HG03280 (cell line): ENCODE results near the gene LDHAL6A.

Source experiments
- ATAC-seq: cut with Tn5 transposase; IDR thresholded peaks from one replicate; pipeline ENCODE4 v1.9.1; 2021; ENCODE audit warnings: mild to moderate bottlenecking, moderate library complexity; ENCODE audit not compliant: unreplicated experiment

Gene LDHAL6A

DNA sequence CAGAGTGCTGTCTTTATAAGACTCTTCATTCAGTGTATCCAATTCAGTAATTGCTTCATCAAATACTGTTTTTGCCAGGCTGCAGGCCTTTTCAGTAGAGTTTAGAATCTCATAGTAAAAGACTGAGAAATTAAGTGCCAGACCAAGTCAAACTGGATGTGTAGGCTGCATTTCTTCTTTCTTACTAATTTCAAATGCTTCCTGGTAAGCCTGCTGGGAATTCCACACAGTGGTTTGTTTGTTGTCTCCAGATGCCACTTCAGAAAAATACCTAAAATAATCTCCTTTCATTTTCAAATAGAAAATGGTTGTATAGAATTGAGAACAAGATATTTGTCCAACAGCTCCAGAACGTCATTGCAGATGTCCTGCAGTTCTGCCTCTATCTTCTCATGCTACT is 34.7 kb downstream of the LDHAL6A start:
- no peak for ATAC-seq

DNA sequence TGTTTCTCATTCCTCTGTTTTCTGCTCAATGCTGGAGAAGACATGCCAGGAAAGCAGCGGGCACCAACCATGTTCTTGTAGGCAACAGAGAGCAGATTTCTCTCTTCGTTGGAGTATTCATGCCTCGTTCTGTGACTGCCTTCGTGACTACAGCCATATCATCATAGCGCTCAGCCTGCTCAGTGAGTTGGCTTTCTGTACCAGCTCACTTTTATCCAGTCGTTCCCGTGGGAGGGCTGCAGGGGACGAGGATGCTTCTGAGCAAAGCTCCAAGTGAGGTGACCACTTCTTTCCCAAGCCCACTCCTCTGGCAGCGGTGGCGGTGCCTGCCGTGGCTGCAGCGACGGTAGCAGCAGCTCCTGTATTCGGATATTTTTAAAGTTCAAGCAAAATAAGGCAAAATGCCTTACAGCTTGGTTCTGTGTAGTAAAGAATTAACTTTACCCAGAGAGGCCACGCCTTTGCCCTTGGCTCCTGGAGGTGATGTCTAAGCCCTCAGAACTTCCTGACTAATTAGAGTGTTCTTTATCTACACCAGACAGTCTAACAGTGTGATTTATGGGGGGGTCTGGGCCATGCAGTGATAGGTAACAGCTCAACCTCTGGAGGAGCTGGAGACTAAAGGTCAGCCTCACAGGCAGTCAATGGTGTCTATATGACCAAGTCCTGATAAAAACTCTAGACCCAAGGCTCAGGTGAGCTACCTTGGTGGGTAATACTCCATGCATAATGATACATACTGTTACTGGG is 35.3 kb downstream of the LDHAL6A start:
- no peak for ATAC-seq

DNA sequence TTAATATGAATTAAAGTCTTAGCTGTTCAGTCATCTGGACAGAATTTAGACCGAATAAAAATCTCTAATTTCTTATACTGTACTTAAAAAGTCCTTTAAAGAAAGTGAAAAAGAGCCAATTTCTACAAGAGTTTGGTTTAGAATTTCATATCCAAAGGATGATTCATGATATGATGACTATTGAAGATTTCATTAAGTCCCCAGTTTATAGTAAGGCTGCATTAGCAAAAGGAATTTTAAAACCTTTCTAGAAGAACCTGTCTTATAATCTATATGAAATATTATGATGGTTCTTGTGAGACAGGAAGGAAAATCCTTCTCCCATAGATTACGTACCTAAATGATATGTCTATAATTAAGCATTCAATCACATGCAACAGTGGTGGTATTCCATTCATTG is 36.3 kb downstream of the LDHAL6A start:
- ATAC-seq = no peak

DNA sequence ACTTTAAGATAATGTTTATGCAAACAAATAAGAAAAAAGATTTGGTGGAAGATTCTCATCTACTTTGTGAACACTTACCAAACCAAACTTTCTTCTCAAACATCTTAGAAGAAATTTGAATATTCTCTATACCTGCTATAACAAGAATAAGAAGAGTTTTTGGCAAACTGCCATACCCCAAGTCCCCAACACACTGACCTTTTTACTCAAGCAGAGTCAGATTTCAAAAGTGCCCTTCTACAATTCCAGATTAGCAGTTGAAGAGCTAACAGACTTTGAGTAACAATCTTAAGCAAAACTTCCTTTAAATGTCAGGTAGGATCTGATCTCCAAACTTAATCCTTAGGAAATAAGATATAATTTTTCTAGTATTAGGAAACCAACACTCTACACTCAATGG is 37.2 kb downstream of the LDHAL6A start:
- no peak for ATAC-seq

DNA sequence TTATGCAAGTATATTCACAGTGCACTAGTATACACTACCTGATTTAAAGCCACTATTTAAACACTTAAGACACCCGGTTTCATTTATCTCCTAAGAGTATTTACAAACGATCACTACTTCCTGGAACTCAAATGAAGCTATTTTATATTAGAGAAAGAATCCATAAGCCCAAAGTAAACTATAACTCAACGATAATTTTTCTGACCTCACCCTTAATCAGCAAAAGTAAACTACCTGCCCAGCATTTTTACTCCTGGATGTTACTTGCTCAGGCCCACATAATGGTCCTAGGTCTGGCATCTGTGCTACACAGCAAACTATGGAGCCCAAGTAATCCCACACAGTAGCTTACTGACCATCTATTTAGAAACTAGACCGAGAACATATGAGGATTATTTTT is 37.7 kb downstream of the LDHAL6A start:
- no peak for ATAC-seq

DNA sequence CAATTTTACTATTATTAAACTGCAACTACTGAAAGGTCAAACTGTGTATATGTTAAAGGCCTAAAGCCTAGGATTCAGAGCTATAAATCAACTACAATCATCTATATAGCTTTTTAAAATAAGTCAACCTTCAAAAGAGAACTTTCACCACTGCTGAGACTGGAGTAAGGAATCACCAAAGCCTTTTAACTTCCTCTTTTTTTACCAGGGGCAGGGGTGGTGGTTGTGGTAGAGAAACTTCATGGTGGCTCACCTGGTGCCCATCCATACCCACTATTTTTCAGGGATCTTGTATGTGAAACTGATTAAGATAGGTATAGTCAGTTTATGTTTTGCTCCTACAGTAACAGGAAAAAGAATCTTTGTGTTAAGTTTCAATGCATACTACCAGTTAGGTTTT is 39.6 kb downstream of the LDHAL6A start:
- no peak for ATAC-seq

DNA sequence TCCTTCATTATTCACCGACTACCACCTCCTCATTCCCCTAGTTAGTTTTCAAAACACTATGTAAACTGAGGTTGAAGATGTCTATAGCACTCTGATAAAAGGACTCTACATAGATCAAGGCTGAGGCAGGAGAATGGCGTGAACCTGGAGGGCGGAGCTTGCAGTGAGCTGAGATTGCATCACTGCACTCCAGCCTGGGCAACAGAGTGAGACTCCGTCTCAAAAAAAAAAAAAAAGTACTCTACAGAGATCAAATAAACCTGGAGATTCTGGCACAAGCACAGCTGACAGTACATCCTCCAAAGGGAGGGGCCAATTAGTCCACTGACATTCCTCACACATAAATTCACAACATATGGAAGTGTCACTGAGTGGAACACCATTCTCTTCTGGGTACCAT is 40.0 kb downstream of the LDHAL6A start:
- no peak for ATAC-seq

DNA sequence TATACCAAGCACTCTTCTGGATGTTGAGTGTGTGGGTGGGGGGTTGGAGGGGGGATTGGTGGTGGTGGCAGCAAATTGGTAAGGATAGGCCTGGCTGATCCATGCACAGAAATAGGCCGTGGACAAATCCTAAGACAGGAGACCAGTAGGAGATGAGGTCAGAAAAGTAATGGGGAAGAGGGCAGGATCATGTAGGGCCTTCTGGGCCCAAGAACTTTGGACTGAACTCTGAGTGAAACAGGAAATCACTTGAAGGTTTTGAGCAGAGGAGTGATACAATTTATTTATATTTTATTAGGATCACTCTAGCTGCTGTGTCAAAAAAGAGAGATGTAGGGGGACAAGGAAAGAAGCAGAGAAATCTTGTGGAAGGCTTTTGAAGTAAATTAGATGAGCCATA is 42.4 kb downstream of the LDHAL6A start:
- no peak for ATAC-seq

DNA sequence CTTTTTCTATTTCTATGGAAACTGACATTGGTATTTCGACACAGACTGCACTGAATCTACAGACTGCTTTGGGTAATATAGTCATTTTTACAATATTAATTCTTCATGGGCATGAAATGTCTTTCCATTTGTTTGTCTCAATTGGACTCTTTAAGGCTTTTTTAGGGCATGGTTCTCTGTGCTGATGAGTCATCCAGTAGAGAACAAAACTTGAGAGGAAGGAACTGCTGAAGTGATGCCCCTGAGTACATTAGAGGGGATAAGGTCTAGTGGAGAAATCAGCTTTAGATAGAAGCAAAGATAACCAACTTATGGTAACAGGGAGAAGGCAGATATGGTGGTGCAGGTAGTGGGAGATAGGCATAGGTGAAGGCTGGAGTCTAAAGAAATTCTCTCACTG is 46.0 kb downstream of the LDHAL6A start:
- ATAC-seq = no peak

DNA sequence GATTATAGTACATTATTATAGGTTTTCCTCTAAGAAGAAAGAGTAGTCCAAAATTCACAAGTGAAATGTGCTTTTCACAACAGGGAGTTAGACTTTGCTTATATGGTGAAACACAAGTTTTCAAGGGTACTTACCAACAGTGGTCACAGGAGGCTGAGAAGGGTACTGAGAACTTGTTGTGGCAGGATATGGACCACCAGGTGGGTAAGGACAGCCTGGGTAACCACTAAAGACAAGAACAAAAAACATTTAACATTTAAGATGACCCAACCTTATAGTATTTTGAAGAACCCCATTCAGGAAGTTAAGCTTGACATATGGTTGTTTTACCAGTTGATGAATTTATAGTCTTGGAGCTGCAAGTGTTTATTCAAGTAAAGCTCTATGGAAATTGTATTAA is 46.7 kb downstream of the LDHAL6A start:
- no peak for ATAC-seq

DNA sequence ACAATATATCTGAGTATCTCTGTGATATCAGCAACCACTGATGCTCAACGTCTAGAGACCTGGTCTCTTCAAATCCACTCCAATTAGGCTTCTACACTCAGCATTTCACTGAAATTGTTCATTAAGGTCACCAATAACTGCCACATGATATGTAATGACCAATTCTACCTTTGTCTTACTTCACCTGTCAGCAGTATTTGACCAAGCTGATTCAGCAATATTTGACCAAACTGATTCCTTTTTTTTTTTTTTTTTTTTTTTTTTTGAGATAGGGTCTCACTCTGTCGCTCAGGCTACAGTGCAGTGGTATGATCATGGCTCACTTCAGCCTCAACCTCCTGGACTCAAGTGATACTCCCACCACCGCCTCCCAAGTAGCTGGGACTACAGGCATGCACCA is 65.5 kb downstream of the LDHAL6A start:
- no peak for ATAC-seq

DNA sequence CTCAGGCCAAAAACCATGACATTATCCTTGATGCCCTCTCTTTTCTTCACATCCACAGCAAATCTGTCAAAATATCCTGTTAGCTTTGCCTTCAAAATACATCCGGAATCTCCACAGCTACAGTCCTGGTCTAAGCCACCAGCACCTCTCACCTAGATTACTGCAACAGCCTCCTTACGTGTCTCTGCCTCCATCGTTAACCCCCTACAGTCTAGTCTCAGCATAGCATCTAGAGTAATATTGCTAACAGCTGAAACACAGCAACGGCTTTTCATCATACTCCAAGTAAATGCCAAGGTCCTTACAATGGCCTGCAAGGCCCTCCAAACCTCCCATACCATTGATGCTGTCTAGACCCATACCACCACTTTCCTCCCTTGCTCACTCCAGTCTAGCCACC is 66.7 kb downstream of the LDHAL6A start:
- ATAC-seq = no peak

DNA sequence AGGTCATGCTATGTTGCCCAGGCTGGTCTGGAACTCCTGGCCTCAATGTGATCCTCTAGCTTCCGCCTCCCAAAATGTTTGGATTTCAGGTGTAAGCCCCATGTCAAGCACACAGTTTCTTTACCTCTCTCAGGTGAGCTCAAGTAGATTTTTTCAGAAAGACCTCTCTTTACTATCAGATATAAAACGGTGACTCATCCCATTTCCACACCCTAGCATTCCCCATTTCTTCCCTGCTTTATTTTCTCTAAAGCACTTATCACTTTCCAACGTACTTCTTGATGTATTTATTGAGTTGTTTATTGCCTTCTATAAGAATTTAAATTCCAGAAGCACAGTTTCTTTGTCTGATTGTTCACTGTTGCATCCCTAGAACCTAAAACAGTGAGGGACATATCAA is 67.4 kb downstream of the LDHAL6A start:
- ATAC-seq = no peak

DNA sequence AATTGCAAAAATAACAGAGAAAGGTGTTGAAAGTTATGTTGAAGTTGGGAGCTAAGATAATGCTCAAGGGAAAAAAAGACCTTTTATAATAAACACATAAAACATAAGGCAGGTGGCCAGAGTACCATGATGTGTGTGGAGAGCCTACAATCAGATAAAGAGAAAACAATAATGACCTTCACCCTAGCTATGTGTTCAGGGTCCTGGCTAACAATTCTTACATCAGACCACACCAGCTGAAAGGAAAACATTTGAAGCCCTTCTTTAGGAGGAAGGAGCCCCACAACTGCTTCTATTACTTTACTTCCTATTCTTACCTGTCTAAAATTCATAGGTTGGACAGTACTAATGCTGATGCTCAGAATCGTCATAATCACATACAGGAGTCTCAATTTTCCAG is 68.6 kb downstream of the LDHAL6A start:
- no peak for ATAC-seq

DNA sequence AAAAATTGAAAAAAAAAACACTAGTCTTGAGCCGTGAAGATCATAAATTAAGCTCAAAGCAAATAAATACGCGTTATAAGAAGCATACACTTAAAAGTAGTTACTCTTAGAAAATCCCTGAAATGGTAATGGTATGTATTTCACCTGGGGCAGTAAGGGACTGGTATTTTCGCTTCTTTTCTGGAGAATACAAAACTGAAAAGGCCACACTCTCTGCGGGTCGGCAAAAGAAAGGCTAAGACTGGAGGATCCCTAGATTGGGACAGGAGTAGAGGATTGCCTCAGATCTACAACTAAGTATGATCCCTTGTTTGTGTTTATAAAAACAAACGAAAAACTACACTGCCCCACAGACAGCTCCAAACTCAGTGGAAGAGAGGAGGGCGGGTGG is 70.5 kb downstream of the LDHAL6A start:
- no peak for ATAC-seq

DNA sequence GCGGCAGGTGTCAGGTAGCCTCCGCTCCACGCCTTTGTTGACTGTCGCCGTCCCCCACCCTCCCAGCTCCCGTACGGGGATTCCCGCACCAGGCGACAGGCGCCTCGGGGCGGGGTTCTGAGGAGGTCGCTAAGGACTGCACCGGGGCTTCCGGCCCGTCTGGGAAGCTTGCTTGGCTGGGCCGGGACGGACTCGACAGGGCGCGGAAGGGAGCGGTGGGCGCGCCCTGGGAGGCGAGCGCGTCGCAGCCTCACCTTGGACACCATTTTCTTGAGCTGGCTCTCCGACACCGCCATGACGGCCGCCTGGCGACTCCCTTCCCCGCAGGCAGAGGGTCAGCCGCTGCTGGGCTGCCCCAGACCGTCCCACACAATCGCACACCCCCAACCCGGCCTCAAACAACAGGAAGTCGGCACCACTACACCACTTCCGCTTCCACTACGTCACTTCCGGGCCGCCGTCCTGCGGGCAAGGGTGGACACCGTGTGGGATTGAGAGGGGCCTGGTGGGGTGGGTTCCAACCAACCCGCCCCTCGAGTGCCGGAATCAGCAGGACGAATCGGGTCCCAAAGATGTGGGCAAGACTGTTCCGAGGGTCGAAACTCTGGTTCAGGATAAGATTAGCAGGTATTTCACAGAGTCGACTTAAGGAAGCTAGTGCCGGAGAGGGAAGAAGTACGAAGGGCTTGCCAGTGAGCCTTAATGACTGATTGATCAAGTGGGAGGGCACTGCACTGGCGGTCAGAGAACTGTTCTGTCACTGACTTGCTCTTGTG is 71.1 kb downstream of the LDHAL6A start, which contains the start of gene TSG101:
TSG101 (minus strand) TSS at position 422 of the 776 bp plus-strand sequence; CDS start at position 296, 126 bp downstream.
- ATAC-seq = peak; percentile 94

DNA sequence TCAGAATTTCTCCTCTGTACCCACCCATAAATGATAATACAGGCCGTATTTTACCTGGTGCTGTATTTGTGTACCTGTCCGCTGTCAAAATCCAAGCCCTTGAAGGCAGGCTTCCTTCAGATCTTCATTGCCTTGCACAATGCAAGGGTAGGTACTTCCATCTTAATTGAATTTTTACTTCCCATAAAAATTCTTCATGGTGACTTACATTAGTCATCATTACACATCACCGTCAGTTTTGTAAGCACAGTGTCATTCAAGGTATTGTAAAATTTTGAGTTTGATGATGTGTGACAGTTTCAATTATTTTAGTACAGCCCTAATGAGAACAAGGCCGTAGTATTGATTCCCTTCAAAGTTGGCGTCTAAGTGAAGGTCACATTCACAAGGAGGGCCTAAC is 71.9 kb downstream of the LDHAL6A start:
- no peak for ATAC-seq
